Measurements from ENCODE around the gene DUSP1.

GRCh38 chr5:172754596-172755356 lies 16.2 kb downstream of the DUSP1 start:
- TF ChIP-seq CTCF (IDR thresholded peaks at IDR 0.05) (no peak), EZH2 (IDR thresholded peaks at IDR 0.05) (no peak), EZH2phosphoT487 (IDR thresholded peaks at IDR 0.05) (no peak)

Data from neural progenitor cell (in vitro differentiated cells).